ENCODE measurements around the gene CCDC194. TPM values are rescaled to one million over a fixed set of nuclear protein-coding genes. Genes with fewer than 3 reads are reported as not detected.
A peak's percentile ranks its signal among the peaks of the same experiment; 100 is the strongest.

CCDC194 gene
- total RNA-seq, 1 experiment from 2014 or later: 0.37 TPM

- DNase-seq (ENCODE audit: low spot score) (no peak), ATAC-seq (no peak)
- no peak overlapping the region; the same call in 1 of the 2 replicates for H3K27ac Mint-ChIP-seq
- no peaks in the 10 kb centered on the region for H3K36me3 Mint-ChIP-seq
- H3K4me3 Mint-ChIP-seq: no peak overlapping the region
- no peaks in the 10 kb centered on the region for H3K9me3 Mint-ChIP-seq
- POLR2A ChIA-PET: interaction anchor here (2.2 kb wide), 1 partner anchor 13 kb away, joined by 11 read pairs; the partner anchor contains the start of gene MVB12A
- H3K4me1 Mint-ChIP-seq: peaks cover 32% of the 10 kb centered on the region
- no peak for TF ChIP-seq PRRX2 (CRISPR knock-in tag; IDR thresholded peaks at IDR 0.05)
- CTCF ChIA-PET: no interaction called here
- H3K27me3 Mint-ChIP-seq (ENCODE audit: low read depth): no peaks in the 10 kb centered on the region
These were observed 12.8 kb upstream of the CCDC194 start for GRCh38 chr19:17406887-17407196.

DNA sequence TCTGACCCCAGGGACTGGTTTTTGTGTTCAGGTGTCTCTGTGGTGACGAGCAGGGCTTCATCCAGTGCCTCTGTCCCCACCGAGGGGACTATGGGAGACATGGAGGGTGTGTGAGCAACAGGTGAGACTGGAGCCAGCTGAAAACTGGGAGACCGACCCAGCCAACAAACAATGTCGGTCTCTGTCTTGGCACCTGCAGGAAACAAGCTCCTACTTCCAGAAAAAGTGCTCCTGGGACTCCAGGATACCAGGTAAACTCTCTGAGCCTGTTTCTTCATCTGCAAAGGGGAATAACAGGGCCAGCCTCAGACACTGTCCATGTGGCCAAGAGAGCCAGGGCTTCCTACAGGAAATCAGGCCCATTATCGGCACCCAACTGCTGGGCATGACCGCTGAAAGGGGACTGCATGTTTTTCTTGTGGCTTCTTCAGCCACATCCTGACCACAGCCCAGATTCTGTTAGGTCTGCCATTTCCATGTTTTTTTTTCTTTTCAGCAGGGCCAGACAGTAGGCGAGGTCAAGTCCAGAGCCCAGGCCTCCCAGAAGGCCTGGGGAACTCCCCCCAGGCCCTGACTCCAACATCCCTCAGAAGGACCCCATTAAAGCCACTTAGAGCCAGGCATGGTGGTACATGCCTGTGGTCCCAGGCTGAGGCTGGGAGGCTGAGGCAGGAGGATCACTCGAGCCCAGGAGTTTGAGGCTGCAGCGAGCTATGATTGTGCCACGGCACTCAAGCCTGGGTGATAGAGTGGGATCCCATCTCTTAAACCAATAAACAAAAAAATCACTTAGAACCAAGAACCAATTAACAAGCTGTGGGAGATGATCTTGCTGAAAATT lies 12.3 kb upstream of the CCDC194 start:
- Mint-ChIP-seq H3K27ac (peak overlapping the region; percentile 87), H3K4me3 (peak overlapping the region; percentile 74; the same call in 1 of the 2 replicates), H3K4me1 (peaks cover 32% of the 10 kb centered on the region), H3K27me3 (ENCODE audit: low read depth) (no peaks in the 10 kb centered on the region), H3K9me3 (no peaks in the 10 kb centered on the region), H3K36me3 (0 out of 2 replicates have a peak, but pooled peaks cover 3% of the 10 kb centered on the region)
- no peak for TF ChIP-seq ATF1 (CRISPR knock-in tag; IDR thresholded peaks at IDR 0.05)
- ChIA-PET CTCF (interaction anchor here (0.6 to 1.4 kb wide), 6 partner anchors 9 to 158 kb away, joined by 3 to 6 read pairs (median 3); partner anchors contain the start of gene MVB12A), POLR2A (interaction anchor here (0.9 to 2.2 kb wide), 2 partner anchors 10 to 13 kb away, joined by 3 to 11 read pairs; partner anchors contain the start of gene MVB12A)
- ATAC-seq: no peak
- no peak for DNase-seq (ENCODE audit: low spot score)

DNA sequence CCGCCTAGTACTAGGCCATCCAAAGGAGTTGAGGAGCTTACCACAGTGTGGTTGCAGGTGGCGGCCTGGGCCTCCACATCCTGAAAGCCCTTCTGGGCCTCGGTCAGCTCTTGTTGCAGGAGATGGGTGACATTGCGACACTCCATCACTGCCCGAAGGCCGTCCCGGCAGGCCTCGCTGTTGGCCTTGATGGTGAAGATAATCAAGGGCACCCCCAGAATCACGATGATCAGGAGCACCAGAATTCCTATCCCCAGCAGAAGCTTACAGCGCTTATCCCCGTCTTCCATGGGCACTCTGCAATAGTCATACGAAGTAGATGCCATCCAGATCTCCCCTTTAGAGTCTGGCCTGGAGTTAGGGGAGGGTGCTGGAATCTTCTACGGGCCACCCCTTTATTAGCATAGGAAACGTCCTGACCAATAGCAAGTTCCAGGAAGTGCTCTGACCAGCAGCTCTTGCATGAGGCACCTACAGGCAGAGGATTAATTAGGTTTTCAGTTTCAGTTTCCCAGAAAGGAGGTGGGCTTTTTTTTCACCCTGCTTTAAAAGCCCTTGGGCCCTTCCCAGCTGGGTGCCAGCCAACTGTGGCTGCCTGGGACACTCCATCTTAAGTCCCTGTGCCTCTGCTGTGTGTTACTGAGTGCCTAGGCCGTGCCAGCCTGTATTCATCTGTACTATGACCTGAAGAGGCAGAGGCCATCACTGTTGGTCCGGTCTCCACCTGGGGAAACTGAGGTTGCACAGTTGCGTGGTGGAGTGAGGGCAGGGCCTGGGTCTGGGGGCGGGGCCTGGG lies 11.5 kb upstream of the CCDC194 start, which contains the start of gene BST2:
TSS of gene BST2 (minus strand) at position 381 of the 796 bp plus-strand sequence. CDS start at position 326, 55 bp downstream.
- Mint-ChIP-seq H3K27me3 (ENCODE audit: low read depth) (no peaks in the 10 kb centered on the region), H3K4me3 (peak within 1 kb of the TSS; percentile 74), H3K9me3 (no peaks in the 10 kb centered on the region), H3K36me3 (0 out of 2 replicates have a peak, but pooled peaks cover 3% of the 10 kb centered on the region), H3K4me1 (peaks cover 32% of the 10 kb centered on the region), H3K27ac (peak within 1 kb of the TSS; percentile 87)
- ChIA-PET POLR2A (interaction anchor here (0.9 to 2.2 kb wide), 3 partner anchors 11 to 100 kb away, joined by 3 to 11 read pairs (median 5); partner anchors contain the start of genes MRPL34 and MVB12A), CTCF (interaction anchor here (0.6 to 1.4 kb wide), 9 partner anchors 10 to 157 kb away, joined by 3 to 6 read pairs (median 3); partner anchors contain the start of gene MVB12A)
- no peak for DNase-seq (ENCODE audit: low spot score)
- TF ChIP-seq JAZF1 (CRISPR knock-in tag; IDR thresholded peaks at IDR 0.05) (no peak), HMGXB4 (CRISPR knock-in tag; IDR thresholded peaks at IDR 0.05) (no peak), FOXJ3 (CRISPR knock-in tag; IDR thresholded peaks at IDR 0.05; ENCODE audit: borderline replicate concordance) (no peak), ZNF512 (CRISPR knock-in tag; IDR thresholded peaks at IDR 0.05; ENCODE audit: borderline replicate concordance) (no peak), ZNF396 (CRISPR knock-in tag; IDR thresholded peaks at IDR 0.05; ENCODE audit: borderline replicate concordance) (no peak), ZBTB21 (CRISPR knock-in tag; IDR thresholded peaks at IDR 0.05; ENCODE audit: borderline replicate concordance) (no peak), GABPB1 (CRISPR knock-in tag; IDR thresholded peaks at IDR 0.05) (peak; percentile 60), NFYB (CRISPR knock-in tag; conservative IDR thresholded peaks at IDR 0.05; ENCODE audit: low read depth) (peak; percentile 36; the same call in 1 of the 2 replicates), ZNF671 (CRISPR knock-in tag; IDR thresholded peaks at IDR 0.05) (no peak), IRF1 (CRISPR knock-in tag; IDR thresholded peaks at IDR 0.05) (no peak), CREM (CRISPR knock-in tag; IDR thresholded peaks at IDR 0.05) (no peak)
- TF ChIP-seq, protein P1, sequence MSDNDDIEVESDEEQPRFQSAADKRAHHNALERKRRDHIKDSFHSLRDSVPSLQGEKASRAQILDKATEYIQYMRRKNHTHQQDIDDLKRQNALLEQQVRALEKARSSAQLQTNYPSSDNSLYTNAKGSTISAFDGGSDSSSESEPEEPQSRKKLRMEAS (CRISPR knock-in tag; IDR thresholded peaks at IDR 0.05): peak; percentile 48; the same call in 1 of the 2 replicates
- TF ChIP-seq, protein P2, sequence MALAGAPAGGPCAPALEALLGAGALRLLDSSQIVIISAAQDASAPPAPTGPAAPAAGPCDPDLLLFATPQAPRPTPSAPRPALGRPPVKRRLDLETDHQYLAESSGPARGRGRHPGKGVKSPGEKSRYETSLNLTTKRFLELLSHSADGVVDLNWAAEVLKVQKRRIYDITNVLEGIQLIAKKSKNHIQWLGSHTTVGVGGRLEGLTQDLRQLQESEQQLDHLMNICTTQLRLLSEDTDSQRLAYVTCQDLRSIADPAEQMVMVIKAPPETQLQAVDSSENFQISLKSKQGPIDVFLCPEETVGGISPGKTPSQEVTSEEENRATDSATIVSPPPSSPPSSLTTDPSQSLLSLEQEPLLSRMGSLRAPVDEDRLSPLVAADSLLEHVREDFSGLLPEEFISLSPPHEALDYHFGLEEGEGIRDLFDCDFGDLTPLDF (CRISPR knock-in tag; IDR thresholded peaks at IDR 0.05): no peak
- ATAC-seq: peak; percentile 44
